GM12865 (cell line): ENCODE results near the gene PHF13.

ENCODE experiments used
- DNase-seq: peaks from one replicate; pipeline ENCODE4 v3.0.0; 2010; ENCODE audit warnings: low read depth
- H3K4me3 ChIP-seq: 2 replicates; pipeline ENCODE4 v1.5.1; 2011; ENCODE audit warnings: mild to moderate bottlenecking, low read depth, low read length, control low read depth
- TF ChIP-seq, protein P1 (sequence below): IDR thresholded peaks from 2 replicates; pipeline ENCODE4 v1.5.1; 2011; ENCODE audit warnings: low read length, control low read depth, low read depth, inconsistent platforms; ENCODE audit not compliant: insufficient read depth; ENCODE audit errors: missing control alignments

The PHF13 gene

DNA sequence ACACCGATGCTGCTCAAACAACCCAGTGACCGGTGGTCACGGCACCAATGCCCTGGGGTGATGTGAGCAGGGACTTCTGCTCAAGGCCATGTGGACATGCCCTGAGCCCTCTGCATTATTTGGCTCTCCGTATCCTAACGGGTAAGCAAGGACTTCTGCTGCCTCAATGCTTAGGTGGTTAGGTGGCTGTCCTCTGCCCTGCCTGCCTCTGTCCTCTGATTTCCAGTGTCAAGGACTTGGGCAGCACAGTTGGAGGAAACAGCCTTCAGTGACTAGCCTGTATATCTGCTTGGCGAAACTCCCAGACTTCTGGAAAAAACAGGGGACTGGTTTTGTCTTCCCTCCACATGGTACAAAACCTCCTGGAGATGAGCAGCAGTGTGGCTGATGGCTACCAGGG, 53.6 kb downstream of the PHF13 start:
- no peak overlapping the region for H3K4me3 ChIP-seq
- no peak for DNase-seq
- TF ChIP-seq, protein P1, sequence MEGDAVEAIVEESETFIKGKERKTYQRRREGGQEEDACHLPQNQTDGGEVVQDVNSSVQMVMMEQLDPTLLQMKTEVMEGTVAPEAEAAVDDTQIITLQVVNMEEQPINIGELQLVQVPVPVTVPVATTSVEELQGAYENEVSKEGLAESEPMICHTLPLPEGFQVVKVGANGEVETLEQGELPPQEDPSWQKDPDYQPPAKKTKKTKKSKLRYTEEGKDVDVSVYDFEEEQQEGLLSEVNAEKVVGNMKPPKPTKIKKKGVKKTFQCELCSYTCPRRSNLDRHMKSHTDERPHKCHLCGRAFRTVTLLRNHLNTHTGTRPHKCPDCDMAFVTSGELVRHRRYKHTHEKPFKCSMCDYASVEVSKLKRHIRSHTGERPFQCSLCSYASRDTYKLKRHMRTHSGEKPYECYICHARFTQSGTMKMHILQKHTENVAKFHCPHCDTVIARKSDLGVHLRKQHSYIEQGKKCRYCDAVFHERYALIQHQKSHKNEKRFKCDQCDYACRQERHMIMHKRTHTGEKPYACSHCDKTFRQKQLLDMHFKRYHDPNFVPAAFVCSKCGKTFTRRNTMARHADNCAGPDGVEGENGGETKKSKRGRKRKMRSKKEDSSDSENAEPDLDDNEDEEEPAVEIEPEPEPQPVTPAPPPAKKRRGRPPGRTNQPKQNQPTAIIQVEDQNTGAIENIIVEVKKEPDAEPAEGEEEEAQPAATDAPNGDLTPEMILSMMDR: no peak

DNA sequence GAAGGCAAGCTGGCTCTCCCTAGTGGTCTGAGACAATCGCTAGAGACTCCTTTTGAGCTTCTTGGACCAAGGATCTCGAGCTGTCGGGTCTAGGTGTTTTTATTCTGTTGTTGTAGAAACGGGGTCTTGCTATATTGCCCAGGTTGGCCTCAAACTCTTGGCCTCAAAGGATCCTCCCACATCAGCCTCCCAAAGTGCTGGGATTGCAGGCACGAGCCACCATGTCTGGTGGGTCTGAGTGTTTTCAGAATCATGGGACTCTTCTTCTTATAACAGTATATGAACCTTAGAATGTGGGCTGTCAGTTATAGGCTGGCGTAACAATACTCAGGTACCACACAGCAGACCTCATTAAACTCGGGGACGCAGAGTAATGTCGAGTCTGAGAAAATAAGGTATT, 55.0 kb downstream of the PHF13 start:
- no peak for DNase-seq
- TF ChIP-seq, protein P1: no peak
- H3K4me3 ChIP-seq: no peak overlapping the region

DNA sequence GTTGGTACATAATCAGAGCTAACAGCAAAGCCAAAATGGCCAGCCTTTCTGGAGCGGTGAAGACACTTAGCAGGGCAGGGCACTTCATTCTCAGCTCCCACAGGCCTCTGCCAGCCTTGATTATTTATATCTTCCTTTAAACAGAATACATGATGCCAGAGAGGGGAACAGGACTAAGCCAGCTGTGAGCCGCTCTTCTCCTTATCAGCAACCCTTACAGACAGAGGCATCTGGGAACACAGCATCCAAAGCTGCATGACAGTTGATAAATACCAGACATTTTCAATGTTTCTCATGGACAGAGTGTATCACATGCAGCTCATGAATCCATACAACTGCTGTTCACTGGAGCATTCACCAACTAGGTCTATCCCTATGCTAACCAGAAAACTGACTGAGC, 59.0 kb downstream of the PHF13 start:
- no peak overlapping the region for H3K4me3 ChIP-seq
- DNase-seq: no peak
- TF ChIP-seq, protein P1: no peak
